ENCODE measurements around the gene TUBGCP5. TPM values are rescaled to one million over a fixed set of nuclear protein-coding genes. Genes with fewer than 3 reads are reported as not detected.
A peak's percentile ranks its signal among the peaks of the same experiment; 100 is the strongest.
"Not testable (repeated sequence)": the region's sequence is repeated elsewhere in the genome, so short reads cannot be mapped to it uniquely, and the experiment has no call there.

The TUBGCP5 gene
- 10.5 TPM for total RNA-seq

GRCh38 chr15:23039143-23039916, at the start of gene TUBGCP5:
TUBGCP5 (minus strand) TSS chr15:23039569; CDS start chr15:23039543, 26 bp downstream.
- DNase-seq (ENCODE audit: low spot score) (peak; percentile 97), ATAC-seq (peak; percentile 94)

DNA sequence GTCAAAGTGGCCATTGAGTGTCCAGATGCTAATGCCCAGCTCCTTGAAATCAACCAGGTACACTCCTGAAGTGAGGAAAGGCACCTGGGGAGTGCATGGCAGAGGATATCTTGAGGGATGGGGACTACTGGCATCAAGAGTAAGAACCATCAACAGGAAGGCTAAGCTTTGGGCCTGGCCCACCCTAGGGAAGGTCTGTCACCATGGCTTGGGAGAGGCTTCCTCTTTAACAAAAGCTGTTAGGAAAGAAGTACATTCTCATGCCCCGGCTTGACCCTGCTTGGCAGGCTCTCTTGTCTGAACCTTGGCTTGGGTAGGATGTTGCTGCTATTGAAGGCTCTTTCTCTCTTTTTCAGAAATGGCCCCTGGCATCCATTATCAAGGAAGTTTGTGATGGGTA, 43.7 kb upstream of the TUBGCP5 start:
- DNase-seq (ENCODE audit: low spot score) (no peak), ATAC-seq (no peak)

GRCh38 chr15:23081996-23082737, 42.8 kb upstream of the TUBGCP5 start:
- DNase-seq (ENCODE audit: low spot score); ATAC-seq: not testable (repeated sequence)

DNA sequence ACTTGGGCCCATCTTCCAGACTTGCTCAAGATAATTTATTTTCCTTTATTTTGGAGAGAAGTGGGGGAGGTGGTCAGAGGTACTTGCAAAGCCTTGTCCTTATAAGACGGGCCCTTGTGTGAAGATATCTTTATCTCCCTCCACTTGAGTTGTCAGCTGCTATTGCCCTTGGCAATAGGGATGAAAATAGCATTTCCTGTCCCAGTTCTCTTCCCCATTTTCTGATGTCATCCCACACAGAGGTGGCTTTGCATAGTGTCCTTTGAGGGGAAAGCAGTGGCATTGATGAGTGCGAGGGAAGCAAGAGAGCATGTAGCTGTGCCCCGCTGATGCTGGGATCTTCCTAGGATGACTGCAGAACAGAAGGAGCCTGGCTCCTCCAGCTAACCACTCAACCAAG, 41.9 kb upstream of the TUBGCP5 start:
- ATAC-seq = no peak

GRCh38 chr15:23079766-23080165, 40.4 kb upstream of the TUBGCP5 start:
- DNase-seq (ENCODE audit: low spot score) (no peak), ATAC-seq (no peak)

More for the DNA sequence above, 41.9 kb upstream of the TUBGCP5 start:
- DNase-seq (ENCODE audit: low spot score) = no peak

GRCh38 chr15:23075927-23076326, 36.6 kb upstream of the TUBGCP5 start:
- DNase-seq (ENCODE audit: low spot score) (no peak), ATAC-seq (no peak)

- DNase-seq (ENCODE audit: low spot score) (no peak), ATAC-seq (no peak)
Observed at GRCh38 chr15:23074684-23075083, 35.3 kb upstream of the TUBGCP5 start.

- no peak for DNase-seq (ENCODE audit: low spot score)
- ATAC-seq = peak; percentile 29
Observed at GRCh38 chr15:23073890-23074646, 34.7 kb upstream of the TUBGCP5 start.

DNA sequence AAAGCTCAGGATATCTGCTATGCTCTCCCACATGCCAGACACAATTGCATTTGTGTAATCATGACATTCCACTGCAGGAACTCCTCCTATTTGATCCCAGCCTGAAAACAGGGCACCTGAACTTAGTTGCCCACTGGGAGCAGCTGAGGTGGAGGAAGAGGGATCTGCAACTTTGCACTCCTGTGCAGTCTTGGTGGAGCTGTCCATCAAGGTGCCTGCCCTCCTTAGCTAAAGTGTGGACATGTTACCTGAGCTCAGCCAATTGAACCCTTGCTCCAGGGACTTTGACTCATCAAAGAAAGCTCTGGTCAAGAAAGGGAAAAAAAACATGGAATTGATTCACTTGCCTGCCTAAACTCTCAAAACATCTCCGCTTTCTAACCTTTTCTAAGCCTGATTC, 33.3 kb upstream of the TUBGCP5 start:
- DNase-seq (ENCODE audit: low spot score) (no peak), ATAC-seq (no peak)

DNA sequence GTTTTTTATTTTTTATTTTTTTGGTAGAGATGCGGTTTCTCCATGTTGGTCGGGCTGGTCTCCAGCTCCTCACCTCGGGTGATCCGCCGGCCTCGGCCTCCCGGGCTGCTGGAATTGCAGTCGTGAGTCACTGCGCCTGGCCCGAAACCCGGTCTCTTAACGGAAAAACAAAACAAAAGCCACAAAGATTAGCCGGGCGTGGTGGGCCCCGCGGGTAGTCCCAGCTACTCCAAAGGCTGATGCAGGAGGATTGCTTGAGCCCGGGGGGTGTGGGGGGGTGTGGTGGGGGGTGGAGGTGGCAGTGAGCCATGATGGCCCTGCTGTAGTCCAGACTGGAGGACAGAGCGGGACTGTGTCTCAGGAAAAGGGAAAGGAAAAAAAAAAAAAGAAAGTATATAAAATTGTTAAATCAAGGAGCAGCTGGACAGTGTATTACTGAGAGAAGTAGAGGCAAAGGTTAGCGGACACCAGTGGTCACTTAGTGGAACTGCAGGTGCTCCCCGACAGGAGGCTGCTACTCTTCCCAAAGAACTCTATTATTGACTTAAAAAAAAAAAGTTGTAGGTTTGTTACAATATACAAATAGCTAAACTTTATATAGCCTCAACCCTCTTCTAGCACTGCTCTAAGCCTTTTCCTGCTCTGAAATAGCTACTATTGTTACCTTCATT, 30.3 kb upstream of the TUBGCP5 start:
- no peak for ATAC-seq
- DNase-seq (ENCODE audit: low spot score) = no peak

- ATAC-seq (no peak), DNase-seq (ENCODE audit: low spot score) (no peak)
Observed at GRCh38 chr15:23067416-23067815, 28.0 kb upstream of the TUBGCP5 start.

DNA sequence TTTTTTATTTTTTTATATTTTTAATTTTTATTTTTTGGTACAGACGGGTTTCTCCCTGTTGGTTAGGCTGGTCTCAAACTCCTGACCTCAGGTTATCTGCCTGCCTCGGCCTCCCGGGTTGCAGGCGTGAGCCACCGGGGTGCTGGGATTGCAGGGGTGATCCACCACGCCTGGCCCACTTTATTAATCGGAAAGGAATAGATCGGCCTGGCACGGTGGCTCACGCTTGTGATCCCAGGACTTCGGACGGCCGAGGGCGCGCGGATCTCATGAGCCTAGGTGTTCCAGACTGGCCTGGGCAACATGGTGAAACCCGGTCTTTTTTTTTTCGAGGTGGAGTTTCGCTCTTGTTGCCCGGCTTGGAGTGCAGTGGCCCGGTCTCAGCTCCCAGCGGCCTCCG, 26.5 kb upstream of the TUBGCP5 start:
- ATAC-seq = no peak
- no peak for DNase-seq (ENCODE audit: low spot score)

GRCh38 chr15:23064156-23064555, 24.8 kb upstream of the TUBGCP5 start:
- DNase-seq (ENCODE audit: low spot score) (no peak), ATAC-seq (no peak)

GRCh38 chr15:23057707-23058106, 18.3 kb upstream of the TUBGCP5 start:
- DNase-seq (ENCODE audit: low spot score) = no peak
- ATAC-seq = no peak

GRCh38 chr15:23055316-23055715, 15.9 kb upstream of the TUBGCP5 start:
- no peak for ATAC-seq
- no peak for DNase-seq (ENCODE audit: low spot score)

GRCh38 chr15:23052522-23052921, 13.2 kb upstream of the TUBGCP5 start:
- no peak for DNase-seq (ENCODE audit: low spot score)

DNA sequence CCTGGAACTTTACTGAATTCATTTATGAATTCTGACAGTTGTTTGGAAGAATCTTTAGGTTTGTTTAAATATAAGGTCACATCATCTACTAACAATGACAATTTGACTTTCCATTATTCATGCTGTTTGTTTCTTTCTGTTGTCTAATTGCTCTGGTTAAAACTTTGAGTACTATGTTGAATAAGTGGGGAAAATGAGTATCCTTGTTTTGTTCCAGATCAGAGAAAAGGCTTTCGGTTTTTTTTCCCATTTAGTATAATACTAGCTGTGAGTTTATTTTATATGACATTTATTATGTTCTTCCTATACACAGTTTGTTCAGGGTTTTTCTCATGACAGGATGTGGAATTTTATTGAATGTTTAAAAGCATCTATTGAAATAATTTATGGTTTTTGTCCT, 11.3 kb upstream of the TUBGCP5 start:
- DNase-seq (ENCODE audit: low spot score) = no peak
- ATAC-seq = no peak

More at GRCh38 chr15:23052522-23052921, 13.2 kb upstream of the TUBGCP5 start:
- ATAC-seq = no peak

DNA sequence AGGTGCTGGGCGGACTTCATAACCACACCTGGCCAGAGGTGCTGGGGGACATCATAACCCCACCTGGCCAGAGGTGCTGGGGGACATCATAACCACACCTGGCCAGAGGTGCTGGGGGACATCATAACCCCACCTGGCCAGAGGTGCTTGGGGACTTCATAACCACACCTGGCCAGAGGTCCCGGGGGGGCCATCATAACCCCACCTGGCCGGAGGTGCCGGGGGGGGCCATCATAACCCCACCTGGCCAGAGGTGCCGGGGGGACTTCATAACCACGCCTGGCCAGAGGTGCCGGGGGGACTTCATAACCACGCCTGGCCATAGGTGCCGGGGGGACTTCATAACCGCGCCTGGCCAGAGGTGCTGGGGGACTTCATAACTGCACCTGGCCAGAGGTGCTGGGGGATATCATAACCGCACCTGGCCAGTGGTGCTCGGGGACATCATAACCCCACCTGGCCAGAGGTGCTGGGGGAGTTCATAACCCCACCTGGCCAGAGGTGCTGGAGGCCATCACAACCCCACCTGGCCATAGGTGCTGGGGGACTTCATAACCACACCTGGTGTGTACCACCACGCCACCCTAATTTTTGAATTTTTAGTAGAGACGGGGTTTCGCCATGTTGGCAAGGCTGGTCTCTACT, 10.7 kb upstream of the TUBGCP5 start:
- no peak for ATAC-seq

DNA sequence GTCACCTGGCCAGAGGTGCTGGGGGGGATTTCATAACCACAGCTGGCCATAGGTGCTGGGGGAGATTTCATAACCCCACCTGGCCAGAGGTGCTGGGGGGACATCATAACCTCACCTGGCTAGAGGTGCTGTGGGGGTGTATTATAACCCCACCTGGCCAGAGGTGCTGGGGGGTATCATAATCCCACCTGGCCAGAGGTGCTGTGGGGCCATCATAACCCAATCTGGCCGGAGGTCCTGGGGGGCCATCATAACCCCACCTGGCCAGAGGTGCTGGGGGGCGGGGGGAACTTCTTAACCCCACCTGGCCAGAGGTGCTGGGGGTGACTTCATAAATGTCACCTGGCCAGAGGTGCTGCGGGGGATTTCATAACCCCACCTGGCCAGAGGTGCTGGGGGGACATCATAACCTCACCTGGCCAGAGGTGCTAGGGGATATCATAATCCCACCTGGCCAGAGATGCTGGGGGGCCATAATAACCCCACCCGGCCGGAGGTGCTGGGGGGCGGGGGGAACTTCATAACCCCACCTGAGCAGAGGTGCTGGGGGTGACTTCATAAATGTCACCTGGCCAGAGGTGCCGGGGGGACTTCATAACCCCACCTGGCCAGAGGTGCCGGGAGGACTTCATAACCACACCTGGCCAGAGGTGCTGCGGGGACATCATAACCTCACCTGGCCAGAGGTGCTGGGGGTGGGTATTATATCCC, 9.4 kb upstream of the TUBGCP5 start:
- ATAC-seq; DNase-seq (ENCODE audit: low spot score): not testable (repeated sequence)

More for the DNA sequence above, 10.7 kb upstream of the TUBGCP5 start:
- DNase-seq (ENCODE audit: low spot score) = no peak

DNA sequence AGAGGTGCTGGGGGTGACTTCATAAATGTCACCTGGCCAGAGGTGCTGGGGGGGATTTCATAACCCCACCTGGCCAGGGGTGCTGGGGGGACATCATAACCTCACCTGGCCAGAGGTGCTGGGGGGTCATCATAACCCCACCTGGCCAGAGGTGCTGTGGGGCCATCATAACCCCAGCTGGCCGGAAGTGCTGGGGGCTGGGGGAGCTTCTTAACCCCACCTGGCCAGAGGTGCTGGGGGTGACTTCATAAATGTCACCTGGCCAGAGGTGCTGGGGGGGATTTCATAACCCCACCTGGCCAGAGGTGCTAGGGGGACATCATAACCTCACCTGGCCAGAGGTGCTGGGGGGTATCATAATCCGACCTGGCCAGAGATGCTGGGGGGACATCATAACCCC, 4.6 kb upstream of the TUBGCP5 start:
- not testable (repeated sequence) for DNase-seq (ENCODE audit: low spot score); ATAC-seq

All from left lobe of liver (tissue), 2 donors.